NCI-H1105 (cell line): ENCODE results near the gene GCA.
A peak's percentile ranks its signal among the peaks of the same experiment; 100 is the strongest.

Experiments used
- DNase-seq: peaks from one replicate; lab custom pipeline; 2025; lab: John Stamatoyannopoulos, UW

Gene GCA

GRCh38 chr2:162343824-162344616 is at the start of gene GCA:
GCA (plus strand) TSS chr2:162344132; CDS start chr2:162344249, 117 bp downstream.
- DNase-seq, result peak; percentile 82

GRCh38 chr2:162295009-162295408 is 48.9 kb upstream of the GCA start:
- no peak for DNase-seq

- DNase-seq, result peak; percentile 53
Observed at GRCh38 chr2:162297925-162298552, 45.9 kb upstream of the GCA start.

GRCh38 chr2:162298669-162299335 is 45.1 kb upstream of the GCA start:
- no peak for DNase-seq

GRCh38 chr2:162300266-162300665 is 43.7 kb upstream of the GCA start:
- DNase-seq, result no peak

GRCh38 chr2:162301151-162301804 is 42.7 kb upstream of the GCA start:
- peak; percentile 35 for DNase-seq

- DNase-seq, result no peak
Observed at GRCh38 chr2:162301877-162302276, 42.1 kb upstream of the GCA start.

- no peak for DNase-seq
Observed at GRCh38 chr2:162305901-162306300, 38.0 kb upstream of the GCA start.

GRCh38 chr2:162308747-162309503 is 35.0 kb upstream of the GCA start:
- DNase-seq, result no peak

- DNase-seq, result no peak
Observed at GRCh38 chr2:162312853-162313252, 31.1 kb upstream of the GCA start.

GRCh38 chr2:162315938-162316337 is 28.0 kb upstream of the GCA start:
- DNase-seq, result no peak

GRCh38 chr2:162316590-162316989 is 27.3 kb upstream of the GCA start:
- no peak for DNase-seq

GRCh38 chr2:162317058-162317742 is 26.7 kb upstream of the GCA start:
- DNase-seq, result no peak

GRCh38 chr2:162317861-162318327 is 26.0 kb upstream of the GCA start:
- no peak for DNase-seq

GRCh38 chr2:162318328-162319180 is 25.4 kb upstream of the GCA start, which contains the start of gene IFIH1:
IFIH1 (minus strand) TSS chr2:162318684; CDS start chr2:162318307, 377 bp downstream.
- peak; percentile 53 for DNase-seq

GRCh38 chr2:162320864-162321517 is 22.9 kb upstream of the GCA start:
- no peak for DNase-seq

GRCh38 chr2:162324953-162325352 is 19.0 kb upstream of the GCA start:
- no peak for DNase-seq

GRCh38 chr2:162327134-162327769 is 16.7 kb upstream of the GCA start:
- no peak for DNase-seq

- DNase-seq, result no peak
Observed at GRCh38 chr2:162327806-162328205, 16.1 kb upstream of the GCA start.
